Measurements from ENCODE around the gene PEMT. TPM values are rescaled to one million over a fixed set of nuclear protein-coding genes. Genes with fewer than 3 reads are reported as not detected.

Gene PEMT
- total and polyA plus RNA-seq, 2 of the 4 experiments (the other 2 are of a cell fraction), result 23.3 to 49.5 TPM

DNA sequence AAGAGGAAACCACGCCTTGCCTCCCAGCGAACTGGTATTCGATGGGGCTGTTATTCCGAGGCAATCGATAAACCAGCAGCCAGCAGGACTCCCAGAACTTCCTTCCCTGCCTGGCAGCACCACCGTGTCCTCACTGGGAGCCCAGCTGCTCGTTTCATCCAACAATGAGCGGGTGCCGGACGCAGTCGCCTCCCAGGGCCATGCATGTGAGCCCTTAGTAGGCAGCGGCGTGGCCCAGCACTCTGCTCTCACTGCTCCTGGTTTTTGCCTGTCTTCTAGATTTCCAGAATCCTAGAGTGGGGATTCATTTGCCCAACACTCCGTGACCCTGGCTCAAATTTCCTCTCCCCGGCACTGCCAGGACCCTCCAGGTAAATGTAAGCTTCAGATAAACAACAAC, 66.2 kb downstream of the PEMT start:
- H3K18ac ChIP-seq (ENCODE audit: low read depth, low read length), result no peak overlapping the region
- H3K4me2 ChIP-seq (ENCODE audit: low read depth, low read length), result no peak overlapping the region
- H2AK5ac ChIP-seq (ENCODE audit: low read depth, low read length), result no peak overlapping the region
- H3K36me3 ChIP-seq (ENCODE audit: control insufficient read depth, insufficient read depth, low read length), result no peaks in the 10 kb centered on the region
- H3K9me1 ChIP-seq (ENCODE audit: insufficient read depth, low read length), result no peaks in the 10 kb centered on the region
- no peak overlapping the region for H2BK15ac ChIP-seq (ENCODE audit: low read depth, low read length)
- no peak overlapping the region for H3K4ac ChIP-seq (ENCODE audit: low read depth, low read length)
- H3K9ac ChIP-seq (ENCODE audit: low read depth, low read length), result no peak overlapping the region
- ATAC-seq (ENCODE audit: low read depth) (no peak), DNase-seq (no peak)
- H3K27ac ChIP-seq (ENCODE audit: insufficient read depth, low read length), result no peak overlapping the region
- ChIA-PET POLR2A (ENCODE audit: unreplicated experiment) (no interaction called here), CTCF (no interaction called here)
- WGBS, 2 experiments (ENCODE audit: extremely low coverage in 2 of 2, insufficient read length in 1 of 2), result 85% methylated on average over 10 of the region's 15 CpGs; no CpG with 5 or more reads in 1 of the 2 experiments
- TF ChIP-seq RFX5 (IDR thresholded peaks at IDR 0.05; ENCODE audit: low read depth, low read length), result no peak
- TF ChIP-seq, protein P1, sequence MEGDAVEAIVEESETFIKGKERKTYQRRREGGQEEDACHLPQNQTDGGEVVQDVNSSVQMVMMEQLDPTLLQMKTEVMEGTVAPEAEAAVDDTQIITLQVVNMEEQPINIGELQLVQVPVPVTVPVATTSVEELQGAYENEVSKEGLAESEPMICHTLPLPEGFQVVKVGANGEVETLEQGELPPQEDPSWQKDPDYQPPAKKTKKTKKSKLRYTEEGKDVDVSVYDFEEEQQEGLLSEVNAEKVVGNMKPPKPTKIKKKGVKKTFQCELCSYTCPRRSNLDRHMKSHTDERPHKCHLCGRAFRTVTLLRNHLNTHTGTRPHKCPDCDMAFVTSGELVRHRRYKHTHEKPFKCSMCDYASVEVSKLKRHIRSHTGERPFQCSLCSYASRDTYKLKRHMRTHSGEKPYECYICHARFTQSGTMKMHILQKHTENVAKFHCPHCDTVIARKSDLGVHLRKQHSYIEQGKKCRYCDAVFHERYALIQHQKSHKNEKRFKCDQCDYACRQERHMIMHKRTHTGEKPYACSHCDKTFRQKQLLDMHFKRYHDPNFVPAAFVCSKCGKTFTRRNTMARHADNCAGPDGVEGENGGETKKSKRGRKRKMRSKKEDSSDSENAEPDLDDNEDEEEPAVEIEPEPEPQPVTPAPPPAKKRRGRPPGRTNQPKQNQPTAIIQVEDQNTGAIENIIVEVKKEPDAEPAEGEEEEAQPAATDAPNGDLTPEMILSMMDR (conservative IDR thresholded peaks at IDR 0.05; ENCODE audit: low read depth, low read length), result no peak
- no peak overlapping the region for H3K23ac ChIP-seq (ENCODE audit: low read depth, low read length)
- 0 out of 4 replicates have a peak, but pooled peaks cover 0 to 3% of the 10 kb centered on the region in 2 experiments for H3K79me1 ChIP-seq (ENCODE audit: low read depth in 1 of 2, low read length in 2 of 2)
- H2AFZ ChIP-seq (replicated peaks; ENCODE audit: low read length, poor library complexity), result no peak overlapping the region
- H2BK120ac ChIP-seq (ENCODE audit: low read depth, low read length), result no peak overlapping the region
- no peak overlapping the region for H4K8ac ChIP-seq (ENCODE audit: low read depth in 2 of 2, low read length in 2 of 2)
- no peak overlapping the region for H3K14ac ChIP-seq (replicated peaks; ENCODE audit: low read depth, low read length)
- no peaks in the 10 kb centered on the region; the same call in 1 of the 2 replicates for H3K27me3 ChIP-seq (ENCODE audit: control insufficient read depth, insufficient read depth, low read length)
- no TSS peak for BruUV-seq (replicated peaks)
- no peaks in the 10 kb centered on the region for H3K4me1 ChIP-seq (ENCODE audit: control insufficient read depth, insufficient read depth, low read length)
- H2BK20ac ChIP-seq (ENCODE audit: low read depth, low read length), result no peak overlapping the region
- no peak overlapping the region for H3K4me3 ChIP-seq (ENCODE audit: insufficient read depth, low read depth, low read length)
- no peak overlapping the region for H2BK5ac ChIP-seq (ENCODE audit: low read depth, low read length, poor library complexity, severe bottlenecking)
- in situ Hi-C loops (cut with MboI; ENCODE audit: low sequenced_read_pairs), result no loop called here
- dilution Hi-C loops (cut with HindIII; ENCODE audit: low sequenced_read_pairs, unreplicated experiment), result no loop called here
- no peak overlapping the region for H4K91ac ChIP-seq (ENCODE audit: insufficient read depth, low read depth, low read length)
- no peak overlapping the region for H3K56ac ChIP-seq (ENCODE audit: extremely low read depth, insufficient read depth, low read length)
- H3K9me3 ChIP-seq (ENCODE audit: control insufficient read depth, insufficient read depth, low read length), result no peaks in the 10 kb centered on the region
- H2AK9ac ChIP-seq (replicated peaks; ENCODE audit: low read depth, low read length, poor library complexity), result no peak overlapping the region
- no peak overlapping the region for H4K5ac ChIP-seq (ENCODE audit: low read depth, low read length)
- intact Hi-C loops (cut with micrococcal nuclease), result no loop called here
- H4K20me1 ChIP-seq (ENCODE audit: insufficient read depth, low read length), result no peaks in the 10 kb centered on the region; the same call in 1 of the 2 replicates

Data from IMR-90 (cell line).